ENCODE measurements around the gene DDN.

Gene DDN

GRCh38 chr12:49030714-49031572, 31.8 kb upstream of the DDN start:
- DNase-seq, result no peak

DNA sequence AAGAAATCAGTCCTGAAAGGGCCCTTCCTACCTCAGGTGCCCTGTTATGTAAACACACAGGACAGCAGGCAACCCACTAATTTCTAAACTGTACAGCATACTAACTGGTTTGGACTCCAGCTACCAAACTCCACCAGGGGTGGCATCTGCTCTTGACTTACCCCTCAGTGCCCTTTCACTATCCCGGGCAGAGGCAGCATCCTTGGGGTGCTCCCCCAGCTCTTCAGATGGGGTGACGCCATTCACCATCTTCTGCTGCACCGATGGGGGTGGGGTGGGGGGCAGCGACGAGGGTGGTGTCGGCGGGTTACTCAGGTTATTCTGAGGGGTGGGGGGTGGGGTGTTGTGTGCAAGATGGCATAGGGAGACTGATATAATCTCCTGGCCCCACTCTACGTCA, 30.9 kb upstream of the DDN start:
- no peak for DNase-seq

DNA sequence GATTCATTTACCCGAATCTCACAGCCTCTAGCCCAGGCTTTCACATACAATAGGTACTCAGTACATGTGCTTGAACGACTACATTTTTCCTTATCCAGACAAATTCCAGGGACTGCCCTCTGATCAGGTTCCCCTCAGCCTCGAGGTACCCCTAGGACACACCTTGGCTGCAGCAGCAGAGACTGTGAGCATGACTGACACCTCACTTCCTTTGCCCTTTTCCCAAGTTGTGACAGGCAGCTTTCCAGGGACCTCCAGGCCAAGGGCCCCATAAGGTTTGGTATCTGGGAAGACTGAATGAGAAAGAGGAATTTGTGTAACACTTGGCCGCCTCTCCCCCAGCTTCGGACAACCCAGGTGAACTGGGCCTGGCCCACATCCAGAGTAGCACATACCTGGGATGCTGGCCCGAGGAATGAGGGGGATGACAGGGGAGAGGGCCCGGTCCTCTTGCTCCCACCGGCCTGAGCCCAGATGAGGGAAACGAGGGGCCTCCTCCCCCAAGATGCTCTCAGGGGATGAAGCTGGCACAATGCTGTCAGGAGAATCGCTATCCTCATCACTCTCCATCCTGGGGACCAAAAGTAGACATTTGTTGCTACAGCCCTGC, 29.6 kb upstream of the DDN start:
- DNase-seq, result no peak

- DNase-seq, result no peak
Observed at GRCh38 chr12:49027846-49028555, 28.8 kb upstream of the DDN start.

DNA sequence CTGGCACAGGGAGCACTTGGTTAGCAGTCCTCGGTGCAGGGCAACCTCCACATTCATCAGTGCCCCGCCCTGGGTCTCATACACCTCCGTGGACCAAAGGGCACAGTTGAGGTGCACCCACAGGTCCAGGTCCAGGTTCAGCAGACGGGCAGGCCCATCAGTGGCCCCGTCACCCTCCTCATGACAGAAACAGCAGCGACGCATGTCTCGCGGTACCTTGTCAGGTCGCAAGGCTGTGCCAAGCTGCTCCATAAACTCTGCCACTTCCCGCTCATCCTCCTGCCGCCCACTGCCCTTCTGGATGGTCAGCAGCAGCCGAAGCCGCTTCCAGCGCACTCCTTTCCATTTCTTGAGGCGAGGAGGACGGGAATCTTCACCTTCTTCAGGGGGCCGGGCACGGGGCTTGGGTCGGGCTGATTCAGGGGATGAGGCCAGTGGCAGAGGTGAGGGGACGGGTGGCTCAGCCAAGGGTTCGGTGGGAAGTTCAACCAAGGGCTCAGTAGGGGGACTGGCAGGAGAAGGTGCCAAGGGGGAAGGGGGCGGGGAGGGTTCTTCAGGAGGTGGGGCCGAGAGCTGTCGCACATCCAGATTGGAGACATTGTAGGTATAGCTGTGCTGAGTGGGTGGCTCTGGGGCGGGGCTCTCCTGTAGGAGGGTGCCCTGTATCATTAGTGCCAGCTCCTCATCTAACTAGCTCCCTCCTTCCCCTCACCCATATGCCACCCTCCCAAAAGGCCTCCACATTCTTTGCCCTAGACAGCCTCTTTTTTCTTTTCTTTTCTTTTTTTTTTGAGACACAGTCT, 27.7 kb upstream of the DDN start:
- DNase-seq, result no peak

GRCh38 chr12:49026101-49026500, 26.9 kb upstream of the DDN start:
- no peak for DNase-seq

DNA sequence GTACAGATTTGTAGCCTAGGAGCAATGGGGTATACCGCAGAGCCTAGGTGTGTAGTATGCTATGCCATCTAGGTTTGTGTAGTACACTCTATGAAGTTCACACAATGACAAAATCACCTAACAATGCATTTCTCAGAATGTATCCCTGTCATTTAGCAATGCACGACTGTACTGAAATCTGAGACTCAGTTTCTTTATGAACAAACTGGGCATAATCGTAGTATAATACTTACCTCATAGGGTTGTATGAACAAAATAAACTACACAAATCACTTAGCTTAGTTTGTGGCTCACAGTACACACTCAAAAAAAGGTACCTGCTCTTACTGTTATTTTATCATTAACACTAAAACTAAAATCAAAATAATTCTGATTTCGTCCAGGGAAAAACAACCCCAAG, 26.3 kb upstream of the DDN start:
- DNase-seq, result no peak

- no peak for DNase-seq
Observed at GRCh38 chr12:49024543-49024942, 25.4 kb upstream of the DDN start.

DNA sequence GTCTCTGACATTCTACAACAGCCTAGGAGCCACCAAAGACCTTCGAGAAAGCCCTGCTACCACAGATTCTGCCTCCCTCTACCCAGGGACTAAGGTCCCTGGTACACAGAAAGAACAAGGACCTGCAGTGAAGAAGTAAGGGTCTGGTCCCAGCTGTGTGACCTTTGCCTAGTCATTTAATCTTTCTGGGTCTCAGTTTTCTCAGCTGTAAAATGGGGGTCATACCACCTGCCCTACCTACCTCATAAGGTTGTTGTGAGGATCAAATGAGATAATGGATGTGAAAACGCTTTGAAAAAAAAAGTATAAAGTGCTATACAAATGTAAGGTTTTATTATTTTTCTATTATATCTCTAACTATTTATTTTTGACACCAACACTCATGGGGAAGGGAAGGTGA, 24.6 kb upstream of the DDN start:
- no peak for DNase-seq

DNA sequence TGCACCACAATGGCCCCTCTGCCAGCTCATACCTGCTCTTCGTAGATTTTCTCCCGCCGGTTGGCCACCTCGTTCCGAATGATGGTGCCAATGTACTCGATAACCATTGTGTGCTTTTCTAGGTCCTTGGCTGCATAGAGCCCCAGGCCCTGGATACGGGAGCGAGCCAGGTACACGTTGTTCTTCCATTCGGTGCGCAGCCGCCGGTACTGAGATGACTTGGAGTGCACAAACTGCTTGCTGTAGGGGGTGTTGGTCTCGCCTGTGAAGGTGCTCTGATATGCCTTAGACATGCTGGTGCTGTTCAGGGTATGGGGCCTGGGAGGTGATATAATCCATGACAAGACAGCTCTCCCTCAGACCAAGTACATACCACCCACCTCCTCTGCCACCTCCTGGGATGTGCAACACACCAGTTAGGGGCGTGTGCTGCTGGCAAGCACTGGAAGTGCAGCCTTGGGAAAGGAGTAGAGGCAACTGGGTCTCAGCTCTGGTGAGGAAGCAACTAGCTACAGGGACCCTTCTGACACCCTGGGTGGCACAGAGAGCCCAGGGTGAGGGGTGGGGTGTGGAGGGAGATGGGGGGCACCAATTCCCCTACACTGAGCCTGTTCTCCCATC, 23.5 kb upstream of the DDN start:
- no peak for DNase-seq

GRCh38 chr12:49021292-49021915, 22.2 kb upstream of the DDN start:
- DNase-seq, result no peak

DNA sequence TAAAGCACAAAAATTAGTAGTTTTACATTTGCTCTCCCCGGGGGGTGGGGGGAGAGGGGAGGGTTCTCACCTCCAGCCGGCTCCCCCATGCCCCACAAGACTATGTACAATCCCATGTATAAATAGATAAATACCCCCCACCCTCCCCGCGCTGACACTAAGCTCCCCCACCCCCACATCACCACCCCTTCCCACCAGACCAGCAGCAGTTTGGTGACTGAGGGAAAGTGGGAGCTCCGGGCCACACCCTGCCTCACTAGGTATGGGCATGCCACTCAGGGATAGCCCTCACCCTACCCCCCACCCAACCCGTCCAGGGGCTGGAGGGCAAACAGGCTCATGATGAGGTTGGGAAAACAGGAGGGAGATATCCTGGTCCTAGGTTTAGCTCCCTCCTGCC, 21.3 kb upstream of the DDN start:
- DNase-seq, result no peak

DNA sequence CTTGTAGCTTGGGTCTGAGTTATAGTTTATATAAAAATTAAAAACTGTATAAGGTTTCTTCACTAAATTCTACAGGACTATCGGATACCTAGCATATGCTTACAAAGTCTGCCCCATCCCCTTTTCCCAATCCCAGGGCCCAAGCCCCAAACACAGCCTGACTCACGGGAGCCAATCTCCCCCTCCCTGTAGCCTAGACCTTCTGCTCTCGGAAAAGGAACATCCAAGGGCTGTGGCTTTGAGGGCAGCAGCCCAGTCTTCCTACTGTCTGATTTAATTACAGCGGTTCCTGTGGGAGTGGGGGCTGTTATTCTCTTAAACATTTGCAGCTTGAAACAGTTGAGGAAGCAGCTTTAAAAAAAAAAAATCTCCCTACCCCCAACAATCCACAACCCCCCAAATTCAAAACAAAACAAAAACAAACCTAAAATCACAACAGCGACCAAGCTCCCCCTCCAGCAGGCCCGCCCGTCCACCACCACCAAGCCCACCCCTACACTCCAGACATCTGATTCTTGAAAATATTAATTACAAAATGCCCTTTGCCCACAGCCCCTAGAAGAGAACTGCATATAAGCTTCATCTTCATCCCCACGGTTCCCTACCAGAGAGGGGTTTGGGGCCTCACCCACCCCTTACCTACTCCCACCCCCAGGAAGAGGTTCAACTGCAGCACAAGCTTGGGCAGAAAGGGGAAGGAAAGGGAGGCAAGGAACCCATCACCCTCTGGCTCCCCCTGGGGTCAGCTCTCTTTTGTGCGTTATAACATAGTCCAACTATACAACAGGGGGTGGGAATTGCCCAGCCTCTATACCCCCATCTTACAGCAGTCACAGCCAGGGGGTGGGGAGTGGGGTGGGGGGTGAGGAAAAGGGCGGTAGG, 20.5 kb upstream of the DDN start:
- peak; percentile 66 for DNase-seq

DNA sequence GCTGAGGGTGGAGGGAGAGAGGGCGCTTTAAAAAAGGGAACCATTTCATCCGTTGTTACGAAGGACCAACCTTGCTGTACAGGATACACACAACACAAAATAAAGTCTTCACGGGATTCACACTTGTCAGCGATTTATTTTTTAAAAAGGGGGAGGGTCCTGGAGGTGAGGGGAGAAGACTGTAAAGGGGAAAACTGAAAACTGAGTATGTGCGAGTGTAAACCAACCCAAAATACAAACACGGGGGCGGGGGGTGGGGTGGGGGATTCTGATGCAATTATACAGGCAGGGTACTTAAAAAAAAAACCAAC, 19.9 kb upstream of the DDN start:
- DNase-seq, result no peak

DNA sequence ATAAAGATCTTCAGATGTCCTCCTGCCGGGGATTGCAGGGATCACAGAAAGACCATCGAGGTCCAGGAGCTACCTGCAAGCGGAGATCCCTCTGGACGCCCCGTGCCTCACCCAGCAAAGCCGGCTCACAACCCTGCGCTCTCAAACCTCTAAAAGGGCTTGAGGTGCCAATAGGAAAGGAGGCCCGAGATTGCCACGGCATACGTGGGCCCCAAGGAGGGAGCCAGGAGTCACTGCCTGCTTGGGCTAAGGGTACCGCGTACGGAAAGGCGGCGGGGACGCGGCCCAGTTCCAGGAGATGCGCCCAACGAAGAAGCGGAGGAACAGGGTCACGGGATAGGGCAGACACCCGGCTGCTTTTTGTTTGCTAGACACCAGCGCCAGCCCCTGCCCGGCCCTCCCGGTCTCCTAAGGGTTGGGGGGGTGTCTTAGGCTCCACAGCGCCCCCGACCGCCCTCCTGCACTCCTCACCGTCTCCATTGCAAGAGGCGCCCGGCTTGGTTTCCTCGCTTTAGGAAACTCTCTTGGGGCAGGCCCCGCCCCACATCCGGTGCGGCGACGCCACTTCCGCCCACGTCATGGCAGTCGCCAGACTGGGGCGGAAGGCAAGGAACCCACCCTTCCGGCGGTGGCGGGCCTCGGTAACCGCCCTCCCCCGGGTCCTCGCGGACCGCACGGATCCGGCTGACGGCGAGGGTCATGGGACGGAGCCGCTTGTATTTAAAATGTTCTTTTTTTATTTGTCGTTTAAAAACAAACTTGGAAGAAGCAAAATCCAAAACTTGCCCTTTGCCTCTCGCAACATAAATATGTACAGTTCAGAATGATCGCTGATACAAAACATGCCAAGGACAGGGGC, 19.3 kb upstream of the DDN start, which contains the start of gene PRKAG1:
Gene PRKAG1 (minus strand): TSS at position 516 of the 859 bp plus-strand sequence. CDS start 36 bp downstream, at position 480.
- peak; percentile 96 for DNase-seq

GRCh38 chr12:49017891-49018260, 18.7 kb upstream of the DDN start:
- DNase-seq, result peak; percentile 76

DNA sequence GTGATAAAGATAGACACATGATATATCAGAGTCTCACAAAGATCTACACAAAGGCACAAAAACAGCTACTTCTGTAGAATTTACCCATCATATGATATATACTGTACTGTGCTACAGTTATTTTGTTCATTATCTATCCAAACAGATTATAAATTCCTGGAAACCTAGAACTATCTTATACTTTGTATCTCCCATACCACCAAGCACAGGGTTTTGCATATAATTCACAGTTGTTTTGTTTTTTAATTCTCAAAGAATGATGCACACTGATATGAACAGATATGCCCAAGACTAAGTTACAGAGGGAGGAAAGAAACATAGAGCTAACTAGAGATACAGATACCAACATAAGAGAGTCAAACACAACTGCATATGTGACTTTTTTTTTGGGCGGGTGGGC, 16.0 kb upstream of the DDN start:
- DNase-seq, result no peak

GRCh38 chr12:49014547-49014946, 15.4 kb upstream of the DDN start:
- no peak for DNase-seq

GRCh38 chr12:49013428-49013827, 14.3 kb upstream of the DDN start:
- DNase-seq, result no peak

DNA sequence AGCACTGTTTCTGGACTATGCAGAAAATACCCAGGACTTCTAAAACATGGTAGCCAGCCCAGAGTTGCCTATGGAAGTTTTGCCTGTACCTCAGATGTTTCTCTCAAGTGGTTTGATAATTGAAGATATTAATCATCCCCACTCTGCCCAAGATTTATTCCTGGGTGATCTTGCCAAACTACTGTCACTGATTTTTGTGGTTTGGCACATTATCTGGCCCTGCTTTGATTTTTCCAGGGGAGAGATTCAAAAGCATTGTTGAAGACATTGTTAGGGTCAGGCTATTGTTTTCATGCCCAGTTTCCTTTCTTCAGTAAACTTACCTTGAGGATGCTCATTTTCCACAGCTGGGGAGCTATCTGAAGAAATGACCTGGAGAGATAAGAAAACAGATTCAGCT, 13.6 kb upstream of the DDN start:
- DNase-seq, result no peak

All from stimulated activated CD8-positive, alpha-beta memory T cell treated with anti-CD3 and anti-CD28 coated beads, Interleukin-4, amount 100 ng/mL, for 48 hours (primary cell).